K562 (cell line): ENCODE measurements around the gene FXYD3. TPM values are rescaled to one million over a fixed set of nuclear protein-coding genes. Genes with fewer than 3 reads are reported as not detected.

Experiments used
- CBX3 ChIP-seq, 2 experiments: IDR thresholded peaks; 1 replicate in 1 of 2; 2 replicates in 1 of 2; pipeline ENCODE4 v1.6.1; 2012; ENCODE audit warnings: inconsistent platforms in 2 of 2, low read length in 2 of 2, borderline replicate concordance in 1 of 2, control low read depth in 1 of 2
- CCAR2 ChIP-seq: fragments of 200-400 bp; formaldehyde crosslinking; IDR thresholded peaks from 2 replicates; pipeline ENCODE4 v1.6.1; 2017; ENCODE audit warnings: mild to moderate bottlenecking, low read depth, low read length
- MTA3 ChIP-seq: fragments of 450-650 bp; formaldehyde crosslinking; IDR thresholded peaks from 2 replicates; pipeline ENCODE4 v1.6.1; 2017; ENCODE audit warnings: mild to moderate bottlenecking, borderline replicate concordance
- RBM39 ChIP-seq: fragments of 200-400 bp; formaldehyde crosslinking; optimal IDR thresholded peaks from 2 replicates; pipeline ENCODE3; 2018; ENCODE audit warnings: low read depth, low read length
- TAL1 ChIP-seq: fragments of 450-650 bp; IDR thresholded peaks from 2 replicates; pipeline ENCODE4 v1.6.1; 2016; ENCODE audit warnings: mild to moderate bottlenecking
- XRCC5 ChIP-seq: fragments of 200-400 bp; formaldehyde crosslinking; IDR thresholded peaks from 2 replicates; pipeline ENCODE4 v1.6.1; 2017; ENCODE audit warnings: low read depth, mild to moderate bottlenecking, low read length
- ZBTB7A ChIP-seq: IDR thresholded peaks from 2 replicates; pipeline ENCODE4 v1.6.1; 2011; ENCODE audit warnings: low read depth, mild to moderate bottlenecking, low read length, moderate library complexity, borderline replicate concordance; ENCODE audit not compliant: control insufficient read depth
- ZNF766 ChIP-seq: fragments of 200-800 bp; sonication (Bioruptor generic); conservative IDR thresholded peaks from 2 replicates; pipeline ENCODE4 v1.6.1; 2016; ENCODE audit warnings: missing genetic modification characterization, missing compliant biosample characterization
- polyA plus RNA-seq, 8 experiments: library from polyadenylated mRNA; depleted of rRNA in 4 of 8; stranded (reverse) in 5 of 8; unstranded in 3 of 8; fragments of >200 nt; fragmentation: Nextera tagmentation in 2 of 8; fragmentation: Illumina TruSeq in 1 of 8; extraction: Ambion mirVana in 2 of 8; extraction: Trizol in 1 of 8; gene quantifications; 2 replicates each; pipeline versions ENCODE4 v1.2.1 to v1.2.3, GENCODE V29; 2011 to 2014; ENCODE audit warnings: inconsistent platforms in 1 of 8, missing spikeins in 1 of 8
- total RNA-seq, 7 experiments: library from RNA; depleted of rRNA in 6 of 7; stranded (reverse); fragments of >200 nt in 6 of 7; fragmentation: Illumina TruSeq in 2 of 7; extraction: Trizol in 2 of 7; gene quantifications; 2 replicates each; pipeline versions ENCODE4 v1.2.1 to v1.2.3, GENCODE V29; 2011 to 2021; ENCODE audit warnings: low replicate concordance in 1 of 7
- TF ChIP-seq, protein P1 (sequence below), 2 experiments: fragments of 450-650 bp; formaldehyde crosslinking in 1 of 2; IDR thresholded peaks; 2 replicates each; pipeline versions ENCODE4 v1.4.0 to v1.6.1; 2014 to 2020; ENCODE audit warnings: mild to moderate bottlenecking in 2 of 2, borderline replicate concordance in 1 of 2, low read depth in 1 of 2
- TF ChIP-seq, protein P2 (sequence below): fragments of 200-800 bp; sonication (Bioruptor generic); IDR thresholded peaks from 2 replicates; pipeline ENCODE4 v1.6.1; 2017; ENCODE audit warnings: missing genetic modification characterization, missing compliant biosample characterization
- TF ChIP-seq, protein P3 (sequence below), 2 experiments: fragments of 450-650 bp; IDR thresholded peaks; 2 replicates each; pipeline ENCODE4 v1.6.1; 2018; ENCODE audit warnings: mild to moderate bottlenecking in 2 of 2, low read depth in 1 of 2; ENCODE audit not compliant: partially characterized antibody in 2 of 2

The FXYD3 gene
- total and polyA plus RNA-seq, 9 of the 15 experiments (the other 6 are each of a cell fraction or from before 2014, with no cell fraction given) = 0.24 TPM; not detected in 8

DNA sequence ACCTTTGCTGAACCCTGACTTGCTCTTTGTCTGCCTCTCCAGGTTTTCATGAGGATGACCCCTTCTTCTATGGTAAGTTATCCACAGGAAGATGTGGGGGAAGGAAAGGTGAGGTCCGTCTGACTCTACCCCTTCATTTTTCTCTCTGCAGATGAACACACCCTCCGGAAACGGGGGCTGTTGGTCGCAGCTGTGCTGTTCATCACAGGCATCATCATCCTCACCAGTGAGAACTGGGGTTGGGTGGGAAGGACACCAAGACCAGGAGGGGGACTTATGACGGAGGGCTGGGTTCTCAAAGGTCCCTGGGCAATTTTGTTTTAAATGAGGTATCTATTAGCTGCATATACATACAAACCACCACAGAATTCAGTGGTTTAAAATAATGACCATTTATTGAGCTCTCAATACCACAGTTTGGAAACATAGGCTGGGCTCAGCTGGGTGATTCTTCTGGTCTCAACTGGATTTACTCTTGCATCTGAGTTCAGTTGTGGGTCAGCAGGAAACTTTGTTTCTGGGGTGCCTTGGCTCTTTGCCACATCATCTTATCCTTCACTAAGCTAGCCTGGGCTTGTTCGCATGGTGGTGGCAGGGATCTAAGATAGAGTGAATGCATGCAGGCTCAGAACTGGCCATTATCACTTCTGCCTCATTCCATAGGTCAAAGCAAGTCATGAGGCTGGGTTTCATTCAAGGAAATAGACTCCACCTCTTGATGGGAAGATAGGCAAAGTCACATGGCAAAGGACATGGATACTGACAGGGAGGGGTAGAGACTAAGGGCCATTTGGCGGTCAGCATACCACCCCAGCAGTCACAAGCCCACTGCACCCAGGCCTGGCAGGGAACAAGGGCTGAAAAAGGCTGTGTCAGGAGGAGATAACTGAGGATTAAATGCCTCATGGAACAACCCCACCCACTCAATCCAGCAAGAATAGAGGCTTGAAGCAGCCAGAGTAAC, 50.8 kb downstream of the FXYD3 start (continued):
- TF ChIP-seq, protein P1, sequence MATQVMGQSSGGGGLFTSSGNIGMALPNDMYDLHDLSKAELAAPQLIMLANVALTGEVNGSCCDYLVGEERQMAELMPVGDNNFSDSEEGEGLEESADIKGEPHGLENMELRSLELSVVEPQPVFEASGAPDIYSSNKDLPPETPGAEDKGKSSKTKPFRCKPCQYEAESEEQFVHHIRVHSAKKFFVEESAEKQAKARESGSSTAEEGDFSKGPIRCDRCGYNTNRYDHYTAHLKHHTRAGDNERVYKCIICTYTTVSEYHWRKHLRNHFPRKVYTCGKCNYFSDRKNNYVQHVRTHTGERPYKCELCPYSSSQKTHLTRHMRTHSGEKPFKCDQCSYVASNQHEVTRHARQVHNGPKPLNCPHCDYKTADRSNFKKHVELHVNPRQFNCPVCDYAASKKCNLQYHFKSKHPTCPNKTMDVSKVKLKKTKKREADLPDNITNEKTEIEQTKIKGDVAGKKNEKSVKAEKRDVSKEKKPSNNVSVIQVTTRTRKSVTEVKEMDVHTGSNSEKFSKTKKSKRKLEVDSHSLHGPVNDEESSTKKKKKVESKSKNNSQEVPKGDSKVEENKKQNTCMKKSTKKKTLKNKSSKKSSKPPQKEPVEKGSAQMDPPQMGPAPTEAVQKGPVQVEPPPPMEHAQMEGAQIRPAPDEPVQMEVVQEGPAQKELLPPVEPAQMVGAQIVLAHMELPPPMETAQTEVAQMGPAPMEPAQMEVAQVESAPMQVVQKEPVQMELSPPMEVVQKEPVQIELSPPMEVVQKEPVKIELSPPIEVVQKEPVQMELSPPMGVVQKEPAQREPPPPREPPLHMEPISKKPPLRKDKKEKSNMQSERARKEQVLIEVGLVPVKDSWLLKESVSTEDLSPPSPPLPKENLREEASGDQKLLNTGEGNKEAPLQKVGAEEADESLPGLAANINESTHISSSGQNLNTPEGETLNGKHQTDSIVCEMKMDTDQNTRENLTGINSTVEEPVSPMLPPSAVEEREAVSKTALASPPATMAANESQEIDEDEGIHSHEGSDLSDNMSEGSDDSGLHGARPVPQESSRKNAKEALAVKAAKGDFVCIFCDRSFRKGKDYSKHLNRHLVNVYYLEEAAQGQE (IDR thresholded peaks at IDR 0.05; ENCODE audit: borderline replicate concordance) = peak; percentile 92
- TF ChIP-seq, protein P1 (CRISPR knock-in tag; IDR thresholded peaks at IDR 0.05; ENCODE audit: low read depth) = no peak
- TF ChIP-seq TAL1 (peak; percentile 56; the same call in 1 of the 2 replicates), ZBTB7A (peak; percentile 56; the same call in 1 of the 2 replicates), XRCC5 (no peak), CBX3 (IDR thresholded peaks at IDR 0.05; ENCODE audit: borderline replicate concordance in 1 of 2, low read length in 2 of 2) (peak in 1 of 2 experiments; percentile 48; a peak in 1 of 3 replicates), CCAR2 (no peak), MTA3 (peak; percentile 48), RBM39 (no peak), ZNF766 (CRISPR knock-in tag) (no peak)
- TF ChIP-seq, protein P2, sequence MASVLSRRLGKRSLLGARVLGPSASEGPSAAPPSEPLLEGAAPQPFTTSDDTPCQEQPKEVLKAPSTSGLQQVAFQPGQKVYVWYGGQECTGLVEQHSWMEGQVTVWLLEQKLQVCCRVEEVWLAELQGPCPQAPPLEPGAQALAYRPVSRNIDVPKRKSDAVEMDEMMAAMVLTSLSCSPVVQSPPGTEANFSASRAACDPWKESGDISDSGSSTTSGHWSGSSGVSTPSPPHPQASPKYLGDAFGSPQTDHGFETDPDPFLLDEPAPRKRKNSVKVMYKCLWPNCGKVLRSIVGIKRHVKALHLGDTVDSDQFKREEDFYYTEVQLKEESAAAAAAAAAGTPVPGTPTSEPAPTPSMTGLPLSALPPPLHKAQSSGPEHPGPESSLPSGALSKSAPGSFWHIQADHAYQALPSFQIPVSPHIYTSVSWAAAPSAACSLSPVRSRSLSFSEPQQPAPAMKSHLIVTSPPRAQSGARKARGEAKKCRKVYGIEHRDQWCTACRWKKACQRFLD (CRISPR knock-in tag) = no peak
- TF ChIP-seq, protein P3, sequence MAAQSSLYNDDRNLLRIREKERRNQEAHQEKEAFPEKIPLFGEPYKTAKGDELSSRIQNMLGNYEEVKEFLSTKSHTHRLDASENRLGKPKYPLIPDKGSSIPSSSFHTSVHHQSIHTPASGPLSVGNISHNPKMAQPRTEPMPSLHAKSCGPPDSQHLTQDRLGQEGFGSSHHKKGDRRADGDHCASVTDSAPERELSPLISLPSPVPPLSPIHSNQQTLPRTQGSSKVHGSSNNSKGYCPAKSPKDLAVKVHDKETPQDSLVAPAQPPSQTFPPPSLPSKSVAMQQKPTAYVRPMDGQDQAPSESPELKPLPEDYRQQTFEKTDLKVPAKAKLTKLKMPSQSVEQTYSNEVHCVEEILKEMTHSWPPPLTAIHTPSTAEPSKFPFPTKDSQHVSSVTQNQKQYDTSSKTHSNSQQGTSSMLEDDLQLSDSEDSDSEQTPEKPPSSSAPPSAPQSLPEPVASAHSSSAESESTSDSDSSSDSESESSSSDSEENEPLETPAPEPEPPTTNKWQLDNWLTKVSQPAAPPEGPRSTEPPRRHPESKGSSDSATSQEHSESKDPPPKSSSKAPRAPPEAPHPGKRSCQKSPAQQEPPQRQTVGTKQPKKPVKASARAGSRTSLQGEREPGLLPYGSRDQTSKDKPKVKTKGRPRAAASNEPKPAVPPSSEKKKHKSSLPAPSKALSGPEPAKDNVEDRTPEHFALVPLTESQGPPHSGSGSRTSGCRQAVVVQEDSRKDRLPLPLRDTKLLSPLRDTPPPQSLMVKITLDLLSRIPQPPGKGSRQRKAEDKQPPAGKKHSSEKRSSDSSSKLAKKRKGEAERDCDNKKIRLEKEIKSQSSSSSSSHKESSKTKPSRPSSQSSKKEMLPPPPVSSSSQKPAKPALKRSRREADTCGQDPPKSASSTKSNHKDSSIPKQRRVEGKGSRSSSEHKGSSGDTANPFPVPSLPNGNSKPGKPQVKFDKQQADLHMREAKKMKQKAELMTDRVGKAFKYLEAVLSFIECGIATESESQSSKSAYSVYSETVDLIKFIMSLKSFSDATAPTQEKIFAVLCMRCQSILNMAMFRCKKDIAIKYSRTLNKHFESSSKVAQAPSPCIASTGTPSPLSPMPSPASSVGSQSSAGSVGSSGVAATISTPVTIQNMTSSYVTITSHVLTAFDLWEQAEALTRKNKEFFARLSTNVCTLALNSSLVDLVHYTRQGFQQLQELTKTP (IDR thresholded peaks at IDR 0.05; ENCODE audit: low read depth in 1 of 2, partially characterized antibody in 2 of 2) = no peak
